ENCODE measurements around the gene TMEM169.

TMEM169 gene

GRCh38 chr2:216098421-216099334, 17.0 kb downstream of the TMEM169 start:
- H4K20me1 ChIP-seq (ENCODE audit: control insufficient read depth, insufficient read depth, low read depth, low read length): no peaks in the 10 kb centered on the region
- H3K4me3 ChIP-seq (ENCODE audit: low read length): no peak overlapping the region
- no peaks in the 10 kb centered on the region for H3K36me3 ChIP-seq (ENCODE audit: control insufficient read depth, low read length)
- H3K4me1 ChIP-seq (ENCODE audit: control insufficient read depth, low read length): no peaks in the 10 kb centered on the region
- H3K9me3 ChIP-seq (ENCODE audit: control insufficient read depth, insufficient read depth, low read length): no peaks in the 10 kb centered on the region
- peaks cover 18% of the 10 kb centered on the region for H3K27me3 ChIP-seq (ENCODE audit: control insufficient read depth, low read length)
- TF ChIP-seq CTCF (IDR thresholded peaks at IDR 0.05; ENCODE audit: low read depth, low read length, poor library complexity, severe bottlenecking): no peak
- TF ChIP-seq EZH2phosphoT487 (IDR thresholded peaks at IDR 0.05; ENCODE audit: borderline replicate concordance, low read length): no peak
- H3K79me2 ChIP-seq (ENCODE audit: control insufficient read depth, low read length): no peaks in the 10 kb centered on the region
- no peak overlapping the region for H3K27ac ChIP-seq (ENCODE audit: low read depth, low read length)
- no peaks in the 10 kb centered on the region for H3F3A ChIP-seq (ENCODE audit: control insufficient read depth, insufficient read depth)
- H3K4me2 ChIP-seq (ENCODE audit: low read length): no peak overlapping the region
- no peaks in the 10 kb centered on the region for H3K9me2 ChIP-seq (replicated peaks; ENCODE audit: control insufficient read depth, low read length)

- no peak overlapping the region for H3K27ac ChIP-seq (ENCODE audit: low read depth, low read length)
- TF ChIP-seq CTCF (IDR thresholded peaks at IDR 0.05; ENCODE audit: low read depth, low read length, poor library complexity, severe bottlenecking) (no peak), EZH2phosphoT487 (IDR thresholded peaks at IDR 0.05; ENCODE audit: borderline replicate concordance, low read length) (no peak)
- H3K4me3 ChIP-seq (ENCODE audit: low read length): no peak overlapping the region
- no peaks in the 10 kb centered on the region for H3K9me3 ChIP-seq (ENCODE audit: control insufficient read depth, insufficient read depth, low read length)
- peaks cover 11% of the 10 kb centered on the region for H3K27me3 ChIP-seq (ENCODE audit: control insufficient read depth, low read length)
- no peaks in the 10 kb centered on the region for H3F3A ChIP-seq (ENCODE audit: control insufficient read depth, insufficient read depth)
- H3K36me3 ChIP-seq (ENCODE audit: control insufficient read depth, low read length): no peaks in the 10 kb centered on the region
- H3K79me2 ChIP-seq (ENCODE audit: control insufficient read depth, low read length): no peaks in the 10 kb centered on the region
- no peaks in the 10 kb centered on the region for H3K9me2 ChIP-seq (replicated peaks; ENCODE audit: control insufficient read depth, low read length)
- no peaks in the 10 kb centered on the region for H4K20me1 ChIP-seq (ENCODE audit: control insufficient read depth, insufficient read depth, low read depth, low read length)
- no peak overlapping the region for H3K4me2 ChIP-seq (ENCODE audit: low read length)
- H3K4me1 ChIP-seq (ENCODE audit: control insufficient read depth, low read length): no peaks in the 10 kb centered on the region
These were observed 19.4 kb downstream of the TMEM169 start for GRCh38 chr2:216101109-216101508.

GRCh38 chr2:216103213-216103612, 21.5 kb downstream of the TMEM169 start:
- no peaks in the 10 kb centered on the region for H3K79me2 ChIP-seq (ENCODE audit: control insufficient read depth, low read length)
- TF ChIP-seq EZH2phosphoT487 (IDR thresholded peaks at IDR 0.05; ENCODE audit: borderline replicate concordance, low read length) (no peak), CTCF (IDR thresholded peaks at IDR 0.05; ENCODE audit: low read depth, low read length, poor library complexity, severe bottlenecking) (no peak)
- peaks cover 1% of the 10 kb centered on the region; the same call in 1 of the 2 replicates for H3K4me1 ChIP-seq (ENCODE audit: control insufficient read depth, low read length)
- H3K27me3 ChIP-seq (ENCODE audit: control insufficient read depth, low read length): peaks cover 8% of the 10 kb centered on the region
- no peak overlapping the region for H3K4me2 ChIP-seq (ENCODE audit: low read length)
- H4K20me1 ChIP-seq (ENCODE audit: control insufficient read depth, insufficient read depth, low read depth, low read length): no peaks in the 10 kb centered on the region
- H3K9me3 ChIP-seq (ENCODE audit: control insufficient read depth, insufficient read depth, low read length): no peaks in the 10 kb centered on the region
- no peaks in the 10 kb centered on the region for H3K36me3 ChIP-seq (ENCODE audit: control insufficient read depth, low read length)
- no peaks in the 10 kb centered on the region for H3K9me2 ChIP-seq (replicated peaks; ENCODE audit: control insufficient read depth, low read length)
- H3K27ac ChIP-seq (ENCODE audit: low read depth, low read length): no peak overlapping the region
- H3F3A ChIP-seq (ENCODE audit: control insufficient read depth, insufficient read depth): no peaks in the 10 kb centered on the region
- no peak overlapping the region for H3K4me3 ChIP-seq (ENCODE audit: low read length)
